HepG2 (cell line): ENCODE measurements around the gene TMEM141. TPM values are rescaled to one million over a fixed set of nuclear protein-coding genes. Genes with fewer than 3 reads are reported as not detected.

Source experiments
- ATAC-seq: fragments of 200-7000 bp; cut with Tn5 transposase; 3 replicates; pipeline ENCODE4 v1.9.1; 2020; ENCODE audit warnings: mild to moderate bottlenecking, moderate library complexity
- BruUV-seq: library from RNA; stranded (reverse); fragments of 400-500 nt; replicated peaks from 2 replicates; lab custom pipeline; 2021; lab: Mats Ljungman, UMichigan
- CTCF ChIA-PET: fragments of 300-600 bp; formaldehyde crosslinking; extraction: SDS; loops from one replicate; lab custom pipeline; 2021; ENCODE audit warnings: low total read pairs, inconsistent platforms, low intra/inter-chr PET ratio; lab: Yijun Ruan, JAX
- POLR2A ChIA-PET: fragments of 350-600 bp; sonication (Branson Sonifier 250); formaldehyde crosslinking; loops from one replicate; lab custom pipeline; 2020; ENCODE audit warnings: antibody characterized with exemption, inconsistent platforms; lab: Yijun Ruan, JAX
- DNase-seq: peaks from one replicate; pipeline ENCODE4 v3.0.0-alpha.2; 2015; ENCODE audit warnings: low spot score
- FAIRE-seq: peaks from 3 replicates; lab custom pipeline; 2011; peaks lifted over from hg19 to GRCh38; lab: Jason Lieb, UNC
- H2AFZ ChIP-seq: one replicate; pipeline ENCODE4 v1.6.1; 2011; ENCODE audit warnings: low read length, inconsistent platforms
- H3K27ac ChIP-seq: fragments of 300-600 bp; 3 replicates; pipeline ENCODE4 v1.8.0; 2011; ENCODE audit warnings: mixed run types, mild to moderate bottlenecking, mixed read lengths, low read length, inconsistent platforms; ENCODE audit not compliant: insufficient read depth; ENCODE audit errors: extremely low read length
- H3K27me3 ChIP-seq, 2 experiments: fragments of 200-600 bp in 1 of 2; 2 replicates in 1 of 2; 3 replicates in 1 of 2; pipeline versions ENCODE4 v1.6.0 to v1.8.0; 2011; ENCODE audit warnings: low read length in 2 of 2, mild to moderate bottlenecking in 2 of 2, moderate library complexity in 2 of 2, inconsistent platforms in 1 of 2; ENCODE audit not compliant: insufficient read depth in 2 of 2, control insufficient read depth in 1 of 2
- H3K36me3 ChIP-seq, 2 experiments: fragments of 200-600 bp in 1 of 2; replicated peaks in 1 of 2; 2 replicates in 1 of 2; 3 replicates in 1 of 2; pipeline versions ENCODE4 v1.5.1 to v1.8.0; 2011; ENCODE audit warnings: low read length in 2 of 2, inconsistent platforms in 1 of 2; ENCODE audit not compliant: insufficient read depth in 2 of 2, control insufficient read depth in 1 of 2
- H3K4me1 ChIP-seq: 2 replicates; pipeline ENCODE4 v1.5.1; 2012; ENCODE audit warnings: low read length, inconsistent platforms; ENCODE audit not compliant: insufficient read depth
- H3K4me2 ChIP-seq: 2 replicates; pipeline ENCODE4 v1.6.0; 2011; ENCODE audit warnings: low read depth, low read length, inconsistent platforms
- H3K4me3 ChIP-seq, 3 experiments: fragments of 200-600 bp in 1 of 3; sonication (generic), shearing (Covaris generic) in 1 of 3; replicated peaks in 1 of 3; 2 replicates each; pipeline ENCODE4 v1.5.1; 2011 to 2016; ENCODE audit warnings: low read length in 3 of 3, inconsistent platforms in 2 of 3, low read depth in 2 of 3, mild to moderate bottlenecking in 2 of 3, control low read depth in 1 of 3, mixed read lengths in 1 of 3; ENCODE audit not compliant: insufficient read depth in 1 of 3
- H3K79me2 ChIP-seq: one replicate; pipeline ENCODE4 v1.6.1; 2011; ENCODE audit warnings: low read length, inconsistent platforms; ENCODE audit not compliant: insufficient read depth
- H3K9ac ChIP-seq: 2 replicates; pipeline ENCODE4 v1.6.0; 2011; ENCODE audit warnings: mild to moderate bottlenecking, low read depth, low read length, inconsistent platforms; ENCODE audit not compliant: insufficient read depth
- H3K9me3 ChIP-seq: 2 replicates; pipeline ENCODE4 v1.5.1; 2012; ENCODE audit warnings: mild to moderate bottlenecking, low read length
- H4K20me1 ChIP-seq: 2 replicates; pipeline ENCODE4 v1.6.0; 2011; ENCODE audit warnings: inconsistent platforms, mild to moderate bottlenecking, low read length, moderate library complexity; ENCODE audit not compliant: insufficient read depth
- ARNTL ChIP-seq: sonication (generic); formaldehyde crosslinking; IDR thresholded peaks from 2 replicates; pipeline ENCODE4 v1.4.0; 2020; ENCODE audit warnings: mild to moderate bottlenecking, missing genetic modification reagents
- ELF3 ChIP-seq: IDR thresholded peaks from 2 replicates; pipeline ENCODE4 v1.6.1; 2016; ENCODE audit warnings: missing genetic modification reagents, missing compliant biosample characterization
- HMG20A ChIP-seq: IDR thresholded peaks from 2 replicates; pipeline ENCODE4 v1.6.1; 2016; ENCODE audit warnings: borderline replicate concordance
- NONO ChIP-seq, 2 experiments: fragments of 450-650 bp in 1 of 2; sonication (generic) in 1 of 2; formaldehyde crosslinking in 1 of 2; IDR thresholded peaks in 1 of 2; conservative IDR thresholded peaks in 1 of 2; 2 replicates each; pipeline versions ENCODE4 v1.6.1 to v1.8.0; 2017 to 2022; ENCODE audit warnings: mild to moderate bottlenecking in 1 of 2, missing genetic modification reagents in 1 of 2, moderate library complexity in 1 of 2
- ONECUT2 ChIP-seq: sonication (generic); formaldehyde crosslinking; IDR thresholded peaks from 2 replicates; pipeline ENCODE4 v1.4.0; 2020; ENCODE audit warnings: missing genetic modification reagents
- POLR2AphosphoS5 ChIP-seq: IDR thresholded peaks from 2 replicates; pipeline ENCODE4 v1.6.1; 2012; ENCODE audit warnings: low read depth, low read length
- POLR2G ChIP-seq: fragments of 200-400 bp; formaldehyde crosslinking; IDR thresholded peaks from 2 replicates; pipeline ENCODE4 v1.6.1; 2018; ENCODE audit warnings: mild to moderate bottlenecking, low read depth, low read length, moderate library complexity
- RFXAP ChIP-seq: sonication (generic); formaldehyde crosslinking; IDR thresholded peaks from 2 replicates; pipeline ENCODE4 v1.4.0; 2020; ENCODE audit warnings: missing genetic modification reagents, borderline replicate concordance
- TARDBP ChIP-seq: sonication (generic); formaldehyde crosslinking; IDR thresholded peaks from 2 replicates; pipeline ENCODE4 v1.8.0; 2022; ENCODE audit warnings: mild to moderate bottlenecking, missing genetic modification reagents
- ZC3H13 ChIP-seq: sonication (generic); formaldehyde crosslinking; IDR thresholded peaks from 2 replicates; pipeline ENCODE4 v1.8.1; 2023; ENCODE audit warnings: mild to moderate bottlenecking, missing genetic modification reagents, moderate library complexity
- ZFP91 ChIP-seq: sonication (generic); formaldehyde crosslinking; IDR thresholded peaks from 2 replicates; pipeline ENCODE4 v1.9.0; 2022; ENCODE audit warnings: missing genetic modification reagents, mild to moderate bottlenecking, borderline replicate concordance
- ZNF451 ChIP-seq: sonication (generic); formaldehyde crosslinking; IDR thresholded peaks from 2 replicates; pipeline ENCODE4 v1.5.0; 2020; ENCODE audit warnings: mild to moderate bottlenecking, missing genetic modification reagents
- ZNF598 ChIP-seq: sonication (generic); formaldehyde crosslinking; IDR thresholded peaks from 2 replicates; pipeline ENCODE4 v1.5.1; 2020; ENCODE audit warnings: mild to moderate bottlenecking, missing genetic modification reagents, borderline replicate concordance
- ZNF790 ChIP-seq: sonication (generic); formaldehyde crosslinking; IDR thresholded peaks from 2 replicates; pipeline ENCODE4 v1.8.0; 2022; ENCODE audit warnings: missing genetic modification reagents, mild to moderate bottlenecking, borderline replicate concordance
- ZNF891 ChIP-seq: sonication (generic); formaldehyde crosslinking; IDR thresholded peaks from 2 replicates; pipeline ENCODE4 v1.5.0; 2020; ENCODE audit warnings: mild to moderate bottlenecking, missing genetic modification reagents
- WGBS: methylation state at CpG from one replicate; pipeline ENCODE4 v1.1.6; 2017; ENCODE audit warnings: low lambda C conversion rate; 5-methylcytosine and 5-hydroxymethylcytosine counted together
- in situ Hi-C: cut with HindIII; loops from 2 replicates; pipeline ENCODE4 v1.10.0; 2017; ENCODE audit warnings: low pct_unique_long_range_greater_than_20kb; ENCODE audit not compliant: extremely low pct_ligation_motif_present
- intact Hi-C: fragments of 100-400 bp; cut with micrococcal nuclease; formaldehyde crosslinking; loops from one replicate; pipeline ENCODE4 v1.10.0; 2022; ENCODE audit not compliant: unreplicated experiment
- polyA plus RNA-seq, 8 experiments: library from polyadenylated mRNA; depleted of rRNA in 3 of 8; stranded (reverse) in 7 of 8; unstranded in 1 of 8; fragments of >200 nt; fragmentation: Illumina TruSeq in 4 of 8; extraction: Trizol in 4 of 8; gene quantifications; 2 replicates each; pipeline versions ENCODE4 v1.2.1 to v1.2.3, GENCODE V29; 2011 to 2016; ENCODE audit warnings: low read depth in 4 of 8, missing spikeins in 1 of 8, mixed read lengths in 1 of 8; ENCODE audit not compliant: insufficient read depth in 1 of 8
- total RNA-seq, 5 experiments: library from RNA; depleted of rRNA; stranded (reverse); fragments of >200 nt; fragmentation: Illumina TruSeq; extraction: Trizol; gene quantifications; 2 replicates each; pipeline ENCODE4 v1.2.3, GENCODE V29; 2016; ENCODE audit warnings: low read depth in 1 of 5
- TF ChIP-seq, protein P1 (sequence below): sonication (generic); formaldehyde crosslinking; IDR thresholded peaks from 2 replicates; pipeline ENCODE4 v1.5.1; 2020; ENCODE audit warnings: missing genetic modification reagents, mild to moderate bottlenecking, borderline replicate concordance
- TF ChIP-seq, protein P2 (sequence below): sonication (generic); formaldehyde crosslinking; IDR thresholded peaks from 2 replicates; pipeline ENCODE4 v1.5.0; 2020; ENCODE audit warnings: mild to moderate bottlenecking, low read depth, missing genetic modification reagents, borderline replicate concordance
- TF ChIP-seq, protein P3 (sequence below): sonication (generic); formaldehyde crosslinking; IDR thresholded peaks from 2 replicates; pipeline ENCODE4 v1.4.0; 2020; ENCODE audit warnings: low read depth, mild to moderate bottlenecking, missing genetic modification reagents

Gene TMEM141
- total and polyA plus RNA-seq, 2 of the 13 experiments (the other 11 are each of a cell fraction or from before 2014, with no cell fraction given), result 81.0 to 202 TPM

GRCh38 chr9:136794281-136794999 is 3.3 kb downstream of the TMEM141 start (continued):
- no peak for TF ChIP-seq ELF3 (CRISPR knock-in tag)
- no peak for TF ChIP-seq ARNTL (CRISPR knock-in tag)
- TF ChIP-seq NONO (IDR thresholded peaks at IDR 0.05), result no peak
- TF ChIP-seq NONO (CRISPR knock-in tag; conservative IDR thresholded peaks at IDR 0.05), result 0 out of 2 replicates have a peak, but pooled peaks have one; percentile 2
- TF ChIP-seq, protein P1, sequence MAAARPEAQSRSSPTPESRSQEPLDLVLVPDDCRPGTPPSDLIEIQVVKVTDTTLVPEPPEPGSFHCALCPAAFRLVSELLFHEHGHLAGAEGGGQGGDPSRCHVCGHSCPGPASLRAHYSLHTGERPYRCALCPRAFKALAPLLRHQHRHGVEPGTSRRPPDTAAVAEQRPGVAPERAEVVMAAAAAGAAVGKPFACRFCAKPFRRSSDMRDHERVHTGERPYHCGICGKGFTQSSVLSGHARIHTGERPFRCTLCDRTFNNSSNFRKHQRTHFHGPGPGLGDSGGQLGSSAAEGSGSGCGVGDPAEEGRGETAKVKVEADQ, result 0 out of 2 replicates have a peak, but pooled peaks have one; percentile 27
- TF ChIP-seq ONECUT2 (CRISPR knock-in tag), result no peak
- peak; percentile 65; the same call in 1 of the 2 replicates for TF ChIP-seq POLR2G
- no peak for TF ChIP-seq ZNF451
- peak; percentile 85; the same call in 1 of the 2 replicates for TF ChIP-seq ZC3H13 (CRISPR knock-in tag)
- TF ChIP-seq HMG20A (CRISPR knock-in tag), result no peak
- TF ChIP-seq, all 625 proteins: peak for 18

GRCh38 chr9:136795000-136795348 is 3.8 kb downstream of the TMEM141 start:
- POLR2A ChIA-PET, result no interaction called here
- DNase-seq, result no peak
- Histone ChIP-seq H3K9ac (peak overlapping the region; percentile 5; the same call in 1 of the 2 replicates), H3K4me1 (peaks cover 78% of the 10 kb centered on the region), H3K9me3 (no peaks in the 10 kb centered on the region), H3K79me2 (peaks cover 41% of the 10 kb centered on the region), H3K4me3 (no peak overlapping the region; a peak in 1 of 6 replicates), H2AFZ (no peak overlapping the region), H3K36me3 (0 out of 5 replicates have a peak, but pooled peaks cover 0 to 12% of the 10 kb centered on the region in 2 experiments), H3K4me2 (peak overlapping the region; percentile 41; the same call in 1 of the 2 replicates), H4K20me1 (no peaks in the 10 kb centered on the region), H3K27me3 (no peaks in the 10 kb centered on the region; a peak in 1 of 5 replicates), H3K27ac (peak overlapping the region; percentile 5)
- WGBS, result 90% methylated on average over 5 of the region's 6 CpGs
- FAIRE-seq, result no peak
- ATAC-seq, result no peak
- in situ Hi-C loops, result no loop called here
- CTCF ChIA-PET, result no interaction called here
- intact Hi-C loops, result no loop called here
- no TSS peak for BruUV-seq
- TF ChIP-seq TARDBP (CRISPR knock-in tag), result 0 out of 2 replicates have a peak, but pooled peaks have one; percentile 9
- TF ChIP-seq, protein P2, sequence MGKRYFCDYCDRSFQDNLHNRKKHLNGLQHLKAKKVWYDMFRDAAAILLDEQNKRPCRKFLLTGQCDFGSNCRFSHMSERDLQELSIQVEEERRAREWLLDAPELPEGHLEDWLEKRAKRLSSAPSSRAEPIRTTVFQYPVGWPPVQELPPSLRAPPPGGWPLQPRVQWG (CRISPR knock-in tag), result 0 out of 2 replicates have a peak, but pooled peaks have one; percentile 4
- no peak for TF ChIP-seq ZNF598 (CRISPR knock-in tag)
- no peak for TF ChIP-seq ZFP91
- TF ChIP-seq ZNF790 (CRISPR knock-in tag), result no peak
- peak; percentile 43; the same call in 1 of the 2 replicates for TF ChIP-seq RFXAP (CRISPR knock-in tag)
- TF ChIP-seq, protein P3, sequence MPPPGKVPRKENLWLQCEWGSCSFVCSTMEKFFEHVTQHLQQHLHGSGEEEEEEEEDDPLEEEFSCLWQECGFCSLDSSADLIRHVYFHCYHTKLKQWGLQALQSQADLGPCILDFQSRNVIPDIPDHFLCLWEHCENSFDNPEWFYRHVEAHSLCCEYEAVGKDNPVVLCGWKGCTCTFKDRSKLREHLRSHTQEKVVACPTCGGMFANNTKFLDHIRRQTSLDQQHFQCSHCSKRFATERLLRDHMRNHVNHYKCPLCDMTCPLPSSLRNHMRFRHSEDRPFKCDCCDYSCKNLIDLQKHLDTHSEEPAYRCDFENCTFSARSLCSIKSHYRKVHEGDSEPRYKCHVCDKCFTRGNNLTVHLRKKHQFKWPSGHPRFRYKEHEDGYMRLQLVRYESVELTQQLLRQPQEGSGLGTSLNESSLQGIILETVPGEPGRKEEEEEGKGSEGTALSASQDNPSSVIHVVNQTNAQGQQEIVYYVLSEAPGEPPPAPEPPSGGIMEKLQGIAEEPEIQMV (CRISPR knock-in tag), result peak; percentile 4; the same call in 1 of the 2 replicates
- TF ChIP-seq POLR2AphosphoS5, result peak; percentile 50; the same call in 1 of the 2 replicates
- TF ChIP-seq ZNF891 (CRISPR knock-in tag), result no peak
- TF ChIP-seq POLR2G, result peak; percentile 42
